ENCODE data around the gene CCR2. TPM values are rescaled to one million over a fixed set of nuclear protein-coding genes. Genes with fewer than 3 reads are reported as not detected.
A peak's percentile ranks its signal among the peaks of the same experiment; 100 is the strongest.

Gene CCR2
- total RNA-seq, 1 experiment from 2014 or later, result not detected

DNA sequence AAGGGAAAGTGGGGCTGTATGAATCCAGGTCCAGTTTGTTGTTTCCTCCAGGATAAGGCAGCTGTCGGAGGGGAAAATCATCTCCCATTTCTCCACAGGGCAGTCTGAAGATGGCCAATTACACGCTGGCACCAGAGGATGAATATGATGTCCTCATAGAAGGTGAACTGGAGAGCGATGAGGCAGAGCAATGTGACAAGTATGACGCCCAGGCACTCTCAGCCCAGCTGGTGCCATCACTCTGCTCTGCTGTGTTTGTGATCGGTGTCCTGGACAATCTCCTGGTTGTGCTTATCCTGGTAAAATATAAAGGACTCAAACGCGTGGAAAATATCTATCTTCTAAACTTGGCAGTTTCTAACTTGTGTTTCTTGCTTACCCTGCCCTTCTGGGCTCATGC, 54.1 kb downstream of the CCR2 start:
- Histone ChIP-seq H2AFZ (no peak overlapping the region; the same call in 1 of the 2 replicates), H3K36me3 (ENCODE audit: low read depth) (peaks cover 8% of the 10 kb centered on the region), H3K27me3 (ENCODE audit: insufficient read depth, low read depth) (no peaks in the 10 kb centered on the region), H3F3A (ENCODE audit: insufficient read depth, low read depth) (peaks cover 42% of the 10 kb centered on the region), H3K9me3 (ENCODE audit: insufficient read depth, low read depth) (0 out of 2 replicates have a peak, but pooled peaks cover 3% of the 10 kb centered on the region), H3K27ac (peak overlapping the region; percentile 86), H3K9me2 (ENCODE audit: insufficient read depth) (no peaks in the 10 kb centered on the region), H3K4me1 (replicated peaks; ENCODE audit: insufficient read depth) (peaks cover 77% of the 10 kb centered on the region), H4K20me1 (ENCODE audit: insufficient read depth) (no peaks in the 10 kb centered on the region), H3K4me2 (peak overlapping the region; percentile 88), H3K4me3 (peak overlapping the region; percentile 58), H3K79me2 (ENCODE audit: low read depth) (peaks cover 60% of the 10 kb centered on the region)
- no TSS peak for BruUV-seq (replicated peaks)
- ChIA-PET CTCF (no interaction called here), POLR2A (ENCODE audit: unreplicated experiment) (no interaction called here)
- no peak for DNase-seq
- intact Hi-C loops (cut with micrococcal nuclease; ENCODE audit: unreplicated experiment), result no loop called here
- TF ChIP-seq, protein P1, sequence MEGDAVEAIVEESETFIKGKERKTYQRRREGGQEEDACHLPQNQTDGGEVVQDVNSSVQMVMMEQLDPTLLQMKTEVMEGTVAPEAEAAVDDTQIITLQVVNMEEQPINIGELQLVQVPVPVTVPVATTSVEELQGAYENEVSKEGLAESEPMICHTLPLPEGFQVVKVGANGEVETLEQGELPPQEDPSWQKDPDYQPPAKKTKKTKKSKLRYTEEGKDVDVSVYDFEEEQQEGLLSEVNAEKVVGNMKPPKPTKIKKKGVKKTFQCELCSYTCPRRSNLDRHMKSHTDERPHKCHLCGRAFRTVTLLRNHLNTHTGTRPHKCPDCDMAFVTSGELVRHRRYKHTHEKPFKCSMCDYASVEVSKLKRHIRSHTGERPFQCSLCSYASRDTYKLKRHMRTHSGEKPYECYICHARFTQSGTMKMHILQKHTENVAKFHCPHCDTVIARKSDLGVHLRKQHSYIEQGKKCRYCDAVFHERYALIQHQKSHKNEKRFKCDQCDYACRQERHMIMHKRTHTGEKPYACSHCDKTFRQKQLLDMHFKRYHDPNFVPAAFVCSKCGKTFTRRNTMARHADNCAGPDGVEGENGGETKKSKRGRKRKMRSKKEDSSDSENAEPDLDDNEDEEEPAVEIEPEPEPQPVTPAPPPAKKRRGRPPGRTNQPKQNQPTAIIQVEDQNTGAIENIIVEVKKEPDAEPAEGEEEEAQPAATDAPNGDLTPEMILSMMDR (conservative IDR thresholded peaks at IDR 0.05), result no peak
- no peak for TF ChIP-seq EZH2 (IDR thresholded peaks at IDR 0.05; ENCODE audit: low read depth)

GRCh38 chr3:46408853-46409252, 54.9 kb downstream of the CCR2 start:
- H3K9me3 ChIP-seq (ENCODE audit: insufficient read depth, low read depth), result no peaks in the 10 kb centered on the region
- POLR2A ChIA-PET (ENCODE audit: unreplicated experiment), result interaction anchor here (0.7 kb wide), 1 partner anchor 31 kb away, joined by 4 read pairs; no protein-coding TSS in a partner anchor

DNA sequence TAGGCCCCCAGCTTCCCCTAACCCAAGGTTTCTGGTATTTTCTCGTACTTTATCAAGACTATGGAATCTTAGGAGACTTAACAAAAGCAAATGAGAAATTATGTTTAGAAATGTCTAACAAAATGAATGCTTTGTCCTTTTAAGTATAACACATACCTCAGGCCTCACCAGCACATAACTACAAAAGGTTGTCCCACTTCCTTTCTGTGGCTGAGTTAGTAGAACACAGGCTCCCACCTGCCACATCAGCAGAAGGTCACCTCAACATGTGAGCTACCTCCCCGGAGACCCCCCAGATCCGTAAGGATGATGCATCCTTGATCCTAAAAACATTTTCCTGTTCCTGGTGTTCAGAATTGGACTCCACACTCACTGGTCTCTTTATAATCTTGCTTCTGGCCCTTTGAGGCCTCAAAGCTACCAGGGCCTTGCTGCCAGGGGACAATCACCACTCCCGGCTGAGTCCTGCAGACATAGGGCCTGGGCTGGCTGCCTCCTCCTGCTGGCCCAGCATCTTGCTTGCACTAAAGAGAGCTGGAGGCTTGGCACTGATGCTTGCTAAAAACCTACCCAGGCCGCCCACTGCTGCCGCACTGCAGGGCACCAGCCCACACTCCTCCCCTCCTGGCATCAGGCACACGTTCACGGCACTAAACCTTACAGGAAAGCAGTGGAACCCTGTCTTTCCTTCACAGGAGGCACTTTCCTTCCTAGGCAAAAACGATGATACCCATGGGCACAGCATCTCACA, 56.0 kb downstream of the CCR2 start:
- no TSS peak for BruUV-seq (replicated peaks)
- H2AFZ ChIP-seq, result no peak overlapping the region
- H3K4me1 ChIP-seq (replicated peaks; ENCODE audit: insufficient read depth), result peaks cover 72% of the 10 kb centered on the region
- intact Hi-C loops (cut with micrococcal nuclease; ENCODE audit: unreplicated experiment), result no loop called here
- no peaks in the 10 kb centered on the region for H3K27me3 ChIP-seq (ENCODE audit: insufficient read depth, low read depth)
- peak overlapping the region; percentile 88 for H3K4me2 ChIP-seq
- peaks cover 49% of the 10 kb centered on the region for H3K79me2 ChIP-seq (ENCODE audit: low read depth)
- H3K27ac ChIP-seq, result 0 out of 2 replicates have a peak overlapping the region, but pooled peaks have one; percentile 9
- DNase-seq, result no peak
- H4K20me1 ChIP-seq (ENCODE audit: insufficient read depth), result no peaks in the 10 kb centered on the region
- H3K36me3 ChIP-seq (ENCODE audit: low read depth), result peaks cover 8% of the 10 kb centered on the region; the same call in 1 of the 2 replicates
- CTCF ChIA-PET, result no interaction called here
- TF ChIP-seq, protein P1 (conservative IDR thresholded peaks at IDR 0.05), result no peak
- no peak for TF ChIP-seq EZH2 (IDR thresholded peaks at IDR 0.05; ENCODE audit: low read depth)
- H3K9me2 ChIP-seq (ENCODE audit: insufficient read depth), result no peaks in the 10 kb centered on the region
- peak overlapping the region; percentile 35; the same call in 1 of the 2 replicates for H3K4me3 ChIP-seq
- H3F3A ChIP-seq (ENCODE audit: insufficient read depth, low read depth), result peaks cover 38% of the 10 kb centered on the region
- POLR2A ChIA-PET (ENCODE audit: unreplicated experiment), result no interaction called here
- H3K9me3 ChIP-seq (ENCODE audit: insufficient read depth, low read depth), result no peaks in the 10 kb centered on the region

More at GRCh38 chr3:46408853-46409252, 54.9 kb downstream of the CCR2 start:
- Histone ChIP-seq H3F3A (ENCODE audit: insufficient read depth, low read depth) (peaks cover 42% of the 10 kb centered on the region), H4K20me1 (ENCODE audit: insufficient read depth) (no peaks in the 10 kb centered on the region), H2AFZ (no peak overlapping the region), H3K9me2 (ENCODE audit: insufficient read depth) (no peaks in the 10 kb centered on the region), H3K79me2 (ENCODE audit: low read depth) (peaks cover 55% of the 10 kb centered on the region), H3K27me3 (ENCODE audit: insufficient read depth, low read depth) (no peaks in the 10 kb centered on the region), H3K27ac (0 out of 2 replicates have a peak overlapping the region, but pooled peaks have one; percentile 86), H3K4me1 (replicated peaks; ENCODE audit: insufficient read depth) (peaks cover 79% of the 10 kb centered on the region), H3K36me3 (ENCODE audit: low read depth) (peaks cover 8% of the 10 kb centered on the region; the same call in 1 of the 2 replicates), H3K4me2 (peak overlapping the region; percentile 88), H3K4me3 (peak overlapping the region; percentile 58)
- intact Hi-C loops (cut with micrococcal nuclease; ENCODE audit: unreplicated experiment), result no loop called here
- no peak for TF ChIP-seq EZH2 (IDR thresholded peaks at IDR 0.05; ENCODE audit: low read depth)
- TF ChIP-seq, protein P1 (conservative IDR thresholded peaks at IDR 0.05), result no peak
- DNase-seq, result no peak
- CTCF ChIA-PET, result no interaction called here
- BruUV-seq (replicated peaks), result no TSS peak

Other genes with a start within 250 kb of the CCR2 start
- gene CCR1, start 145.8 kb upstream of the CCR2 start, total RNA-seq (2021), result 0.28 TPM in 1 of 2 replicates, not detected in the other
- gene CCR3, start 111.7 kb upstream of the CCR2 start, total RNA-seq (2021), result 1.7 and 3.1 TPM in 2 replicates
- gene CCR5, start 16.8 kb downstream of the CCR2 start, total RNA-seq (2021), result not detected in 2 replicates
- 1.2 TPM in 2 replicates for gene CCRL2, start 53.1 kb downstream of the CCR2 start, total RNA-seq (2021)
- not detected in 2 replicates for gene LTF, start 110.8 kb downstream of the CCR2 start, total RNA-seq (2021)
- gene RTP3, start 143.9 kb downstream of the CCR2 start, total RNA-seq (2021), result not detected in 2 replicates
- gene LRRC2, start 212.2 kb downstream of the CCR2 start, total RNA-seq (2021), result 0.08 and 0.22 TPM in 2 replicates